ENCODE measurements around the gene GARIN1A. TPM values are rescaled to one million over a fixed set of nuclear protein-coding genes. Genes with fewer than 3 reads are reported as not detected.
"Not testable (repeated sequence)": the region's sequence is repeated elsewhere in the genome, so short reads cannot be mapped to it uniquely, and the experiment has no call there.

GARIN1A gene
- 0.06 TPM in 1 of 2 replicates, not detected in the other for total RNA-seq (2014; rRNA removed; shearing (Covaris generic))

- DNase-seq (ENCODE audit: low spot score), result no peak
Measured at GRCh38 chr7:128671992-128672391, at the start of gene GARIN1A. GARIN1A (plus strand) TSS chr7:128672292; CDS start chr7:128672398, 106 bp downstream.

GRCh38 chr7:128627124-128627523 is 45.0 kb upstream of the GARIN1A start:
- DNase-seq (ENCODE audit: low spot score), result not testable (repeated sequence)

- DNase-seq (ENCODE audit: low spot score), result not testable (repeated sequence)
Measured at GRCh38 chr7:128633915-128634314, 38.2 kb upstream of the GARIN1A start.

GRCh38 chr7:128645206-128645605 is 26.9 kb upstream of the GARIN1A start:
- DNase-seq (ENCODE audit: low spot score), result not testable (repeated sequence)

- not testable (repeated sequence) for DNase-seq (ENCODE audit: low spot score)
Measured at GRCh38 chr7:128645844-128646243, 26.2 kb upstream of the GARIN1A start.

GRCh38 chr7:128646877-128647276 is 25.2 kb upstream of the GARIN1A start:
- DNase-seq (ENCODE audit: low spot score), result not testable (repeated sequence)

- not testable (repeated sequence) for DNase-seq (ENCODE audit: low spot score)
Measured at GRCh38 chr7:128651096-128651495, 21.0 kb upstream of the GARIN1A start.

GRCh38 chr7:128652606-128653005 is 19.5 kb upstream of the GARIN1A start:
- not testable (repeated sequence) for DNase-seq (ENCODE audit: low spot score)

- DNase-seq (ENCODE audit: low spot score), result not testable (repeated sequence)
Measured at GRCh38 chr7:128653197-128653596, 18.9 kb upstream of the GARIN1A start.

GRCh38 chr7:128654080-128654479 is 18.0 kb upstream of the GARIN1A start:
- DNase-seq (ENCODE audit: low spot score), result not testable (repeated sequence)

- not testable (repeated sequence) for DNase-seq (ENCODE audit: low spot score)
Measured at GRCh38 chr7:128654501-128654900, 17.6 kb upstream of the GARIN1A start.

- not testable (repeated sequence) for DNase-seq (ENCODE audit: low spot score)
Measured at GRCh38 chr7:128658428-128658827, 13.7 kb upstream of the GARIN1A start.

GRCh38 chr7:128660596-128660995 is 11.5 kb upstream of the GARIN1A start:
- no peak for DNase-seq (ENCODE audit: low spot score)

GRCh38 chr7:128661446-128661845 is 10.6 kb upstream of the GARIN1A start:
- DNase-seq (ENCODE audit: low spot score), result no peak

GRCh38 chr7:128662091-128662490 is 10.0 kb upstream of the GARIN1A start:
- no peak for DNase-seq (ENCODE audit: low spot score)

- not testable (repeated sequence) for DNase-seq (ENCODE audit: low spot score)
Measured at GRCh38 chr7:128663223-128663622, 8.9 kb upstream of the GARIN1A start.

GRCh38 chr7:128665057-128665456 is 7.0 kb upstream of the GARIN1A start:
- DNase-seq (ENCODE audit: low spot score), result no peak

- peak; percentile 25 for DNase-seq (ENCODE audit: low spot score)
Measured at GRCh38 chr7:128666200-128666599, 5.9 kb upstream of the GARIN1A start.

GRCh38 chr7:128672927-128673517 is 930 bp downstream of the GARIN1A start:
- no peak for DNase-seq (ENCODE audit: low spot score)

GRCh38 chr7:128673571-128673970 is 1.5 kb downstream of the GARIN1A start:
- no peak for DNase-seq (ENCODE audit: low spot score)

GRCh38 chr7:128676665-128677064 is 4.6 kb downstream of the GARIN1A start:
- no peak for DNase-seq (ENCODE audit: low spot score)

GRCh38 chr7:128679920-128680319 is 7.8 kb downstream of the GARIN1A start:
- DNase-seq (ENCODE audit: low spot score), result no peak

- DNase-seq (ENCODE audit: low spot score), result no peak
Measured at GRCh38 chr7:128681794-128682537, 9.9 kb downstream of the GARIN1A start.
